COLO829 (cell line): ENCODE measurements around the gene ENOX1.
"Not testable (repeated sequence)": the region's sequence is repeated elsewhere in the genome, so short reads cannot be mapped to it uniquely, and the experiment has no call there.

Experiments
- DNase-seq: peaks from one replicate; pipeline ENCODE4 v3.0.0; 2012; ENCODE audit warnings: low spot score

Gene ENOX1

GRCh38 chr13:43354153-43354945 lies 432.4 kb downstream of the ENOX1 start:
- DNase-seq: no peak

GRCh38 chr13:43353631-43354030 lies 433.1 kb downstream of the ENOX1 start:
- DNase-seq: no peak

DNA sequence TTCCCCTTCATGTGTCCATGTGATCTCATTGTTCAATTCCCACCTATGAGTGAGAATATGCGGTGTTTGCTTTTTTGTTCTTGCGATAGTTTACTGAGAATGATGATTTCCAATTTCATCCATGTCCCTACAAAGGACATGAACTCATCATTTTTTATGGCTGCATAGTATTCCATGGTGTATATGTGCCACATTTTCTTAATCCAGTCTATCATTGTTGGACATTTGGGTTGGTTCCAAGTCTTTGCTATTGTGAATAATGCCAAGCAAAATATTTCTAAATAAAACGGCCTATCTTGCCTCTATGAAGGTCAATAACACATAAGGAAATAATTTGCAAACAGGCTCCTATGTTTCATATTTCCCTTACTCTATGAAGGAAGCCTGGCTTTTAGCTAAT lies 435.2 kb downstream of the ENOX1 start:
- DNase-seq: not testable (repeated sequence)

GRCh38 chr13:43348397-43348796 lies 438.4 kb downstream of the ENOX1 start:
- peak; percentile 6 for DNase-seq

DNA sequence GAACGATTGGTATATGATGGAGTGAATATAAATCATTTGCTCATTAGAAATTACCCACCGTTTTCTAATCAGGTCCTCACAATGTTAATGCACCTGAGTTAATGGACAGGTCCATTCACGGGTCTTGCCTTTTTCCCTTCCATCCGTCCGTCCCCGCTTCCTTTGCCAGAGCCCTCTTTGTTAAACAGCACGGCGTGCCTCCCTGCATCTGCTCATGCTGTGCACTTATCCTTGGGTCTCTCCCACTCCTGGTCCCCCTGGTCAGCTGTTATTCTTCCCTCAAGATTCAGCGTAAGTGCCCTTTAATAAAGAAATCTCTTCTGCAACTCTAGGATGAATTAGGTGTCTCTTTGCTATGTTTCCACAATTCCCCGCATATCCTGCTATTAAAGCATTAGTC lies 438.9 kb downstream of the ENOX1 start:
- no peak for DNase-seq

DNA sequence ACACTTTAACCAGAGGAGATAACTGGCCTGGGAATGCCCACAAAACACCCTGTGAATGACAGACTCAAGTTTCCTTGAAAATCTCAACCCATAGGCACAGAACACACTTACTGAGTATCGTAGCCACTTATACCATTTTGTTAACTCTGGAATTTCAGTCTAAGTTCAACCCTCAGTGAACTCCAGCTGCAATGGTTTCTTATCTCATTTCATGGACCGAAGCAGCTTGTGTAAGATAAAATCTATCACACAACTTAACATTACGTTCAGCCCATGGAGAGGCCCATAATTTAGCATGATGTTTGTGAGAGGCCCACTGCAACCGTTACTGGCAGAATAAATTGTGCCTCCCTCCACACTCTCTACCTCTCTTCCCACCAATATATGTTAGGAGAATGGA lies 440.3 kb downstream of the ENOX1 start:
- no peak for DNase-seq

DNA sequence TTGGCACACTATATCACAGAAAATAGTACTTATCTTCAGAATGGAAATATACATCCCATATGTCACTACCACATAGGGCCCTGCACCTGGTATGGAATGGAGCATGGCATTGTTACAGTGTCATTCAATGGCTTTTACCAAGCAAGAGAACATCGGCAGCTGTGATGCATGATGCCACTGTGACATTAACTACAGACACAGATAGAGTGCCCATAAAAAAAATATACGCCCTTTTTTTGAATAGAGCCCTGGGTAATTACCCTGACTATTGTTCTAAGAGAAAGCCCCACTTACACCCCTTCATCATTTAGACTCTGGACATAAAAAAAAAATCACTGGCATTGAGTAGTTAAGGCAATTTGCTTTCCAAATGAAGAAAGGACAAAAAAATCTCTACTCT lies 443.1 kb downstream of the ENOX1 start:
- no peak for DNase-seq

- DNase-seq: no peak
Observed at GRCh38 chr13:43339805-43340550, 446.8 kb downstream of the ENOX1 start.

DNA sequence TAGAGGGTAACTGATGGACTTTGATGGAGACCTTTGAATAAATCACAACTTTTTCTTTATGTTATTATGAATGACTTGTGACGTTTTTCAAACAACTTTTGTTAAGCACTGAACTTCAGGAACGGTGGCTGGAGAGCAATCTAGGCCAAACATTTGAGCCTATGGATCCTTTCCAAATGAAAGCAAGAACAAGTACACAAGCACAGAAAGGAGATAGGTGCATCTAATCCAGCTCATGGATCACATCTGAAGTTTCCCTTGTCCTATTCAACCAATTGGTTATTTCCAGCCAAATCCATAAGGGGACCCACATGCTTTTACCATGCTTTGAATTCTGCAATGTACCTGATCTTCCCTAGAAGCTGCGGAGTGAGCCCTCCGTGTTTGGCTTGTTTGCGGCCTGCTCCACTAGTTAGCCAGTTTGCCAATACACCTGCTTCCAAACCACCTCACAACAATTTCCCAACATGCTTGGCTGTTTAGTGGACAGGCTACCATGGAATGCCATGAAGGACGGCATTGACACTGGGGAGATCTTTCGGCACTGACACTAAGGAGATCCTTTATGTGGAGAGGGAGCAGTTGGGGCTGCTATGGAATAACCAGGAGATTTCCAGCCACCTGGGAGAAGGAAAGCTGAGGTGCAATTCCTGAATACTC lies 447.5 kb downstream of the ENOX1 start:
- DNase-seq: no peak

GRCh38 chr13:43335764-43336163 lies 451.0 kb downstream of the ENOX1 start:
- no peak for DNase-seq

- no peak for DNase-seq
Observed at GRCh38 chr13:43333176-43333575, 453.6 kb downstream of the ENOX1 start.

DNA sequence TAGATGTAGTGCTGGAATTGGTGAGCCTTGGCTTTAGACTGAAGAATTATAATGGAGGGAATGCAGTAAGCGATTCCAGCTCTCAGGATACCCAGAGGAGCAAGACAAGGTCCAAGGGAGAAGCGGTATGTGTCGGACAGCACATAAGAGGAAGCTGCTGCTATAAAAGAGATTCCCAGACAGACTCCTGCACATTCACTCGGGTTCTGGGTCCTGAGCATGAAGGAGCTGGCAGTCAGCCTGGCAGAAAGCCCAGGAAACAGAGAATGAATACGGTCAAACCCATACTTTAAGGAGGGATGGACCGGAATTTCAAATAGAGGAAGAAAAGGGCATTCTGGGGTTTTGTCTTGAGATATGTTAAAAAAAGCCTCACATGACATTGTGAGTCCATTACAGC lies 455.1 kb downstream of the ENOX1 start:
- peak; percentile 25 for DNase-seq

- DNase-seq: peak; percentile 8
Observed at GRCh38 chr13:43329702-43330101, 457.1 kb downstream of the ENOX1 start.

- DNase-seq: no peak
Observed at GRCh38 chr13:43328907-43329306, 457.9 kb downstream of the ENOX1 start.

DNA sequence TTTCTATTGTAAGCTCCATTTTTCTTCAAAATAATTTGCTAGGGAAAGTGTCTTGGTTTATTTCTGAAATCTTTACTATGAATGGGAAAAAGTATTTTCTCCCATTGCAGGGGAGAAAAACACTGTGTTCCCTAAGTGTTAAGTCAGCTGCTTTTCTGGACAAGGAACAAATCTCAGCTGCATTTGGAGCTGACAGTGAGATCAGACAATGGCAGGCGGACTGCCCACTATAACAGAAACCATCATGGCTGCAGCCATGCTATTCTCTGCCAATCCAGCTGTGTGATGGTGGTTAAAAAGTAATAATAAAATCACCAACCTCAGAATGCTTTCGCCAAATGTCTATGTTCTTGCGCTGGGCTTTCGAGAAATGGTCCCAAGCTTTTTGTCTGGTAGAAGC lies 460.7 kb downstream of the ENOX1 start:
- DNase-seq: no peak

DNA sequence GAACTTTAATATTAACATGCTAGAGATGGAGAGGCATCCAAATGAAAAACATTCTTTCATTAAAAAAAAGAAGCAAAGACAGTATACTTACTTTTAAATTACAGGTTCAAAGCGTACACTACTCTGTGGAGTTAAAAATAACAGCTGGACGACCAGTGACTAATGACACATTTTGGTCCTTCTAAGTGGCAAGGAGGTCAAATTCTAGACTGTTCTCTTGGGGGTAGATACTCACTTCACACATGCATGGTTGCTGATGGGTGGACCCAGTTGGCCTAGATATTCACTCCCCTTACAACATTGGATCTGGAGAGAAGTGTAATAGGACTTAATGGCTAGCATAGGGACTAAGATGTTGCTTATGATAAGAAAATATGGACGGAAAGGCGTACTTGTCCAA lies 461.1 kb downstream of the ENOX1 start:
- DNase-seq: no peak

GRCh38 chr13:43324129-43324528 lies 462.6 kb downstream of the ENOX1 start:
- DNase-seq: no peak

GRCh38 chr13:43319617-43320444 lies 466.9 kb downstream of the ENOX1 start:
- DNase-seq: no peak

- DNase-seq: peak; percentile 17
Observed at GRCh38 chr13:43316946-43317353, 469.8 kb downstream of the ENOX1 start.

DNA sequence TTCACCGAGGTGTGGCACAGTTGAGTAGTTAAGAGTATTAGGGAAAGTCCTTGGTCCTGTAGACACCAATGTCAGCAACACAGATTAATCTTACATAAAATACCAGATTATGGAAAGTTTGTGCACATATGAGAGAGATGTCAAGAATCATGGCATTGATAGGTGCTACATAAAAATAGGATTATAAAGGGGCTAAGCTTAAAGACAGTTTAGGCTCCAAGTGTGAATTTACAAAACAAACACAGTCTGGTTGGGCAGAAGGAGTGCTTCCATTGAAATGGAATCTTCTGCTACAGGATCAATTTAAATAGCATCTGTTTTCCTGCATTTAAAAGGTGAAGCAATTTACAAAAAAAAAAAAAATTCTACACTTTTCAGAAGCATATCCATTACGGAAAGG lies 470.5 kb downstream of the ENOX1 start:
- no peak for DNase-seq

GRCh38 chr13:43315522-43315921 lies 471.2 kb downstream of the ENOX1 start:
- DNase-seq: no peak

GRCh38 chr13:43309311-43309710 lies 477.5 kb downstream of the ENOX1 start:
- DNase-seq: no peak
